Stimulated activated CD4-positive, alpha-beta T cell treated with anti-CD3 and anti-CD28 coated beads, TNF-alpha, amount 100 ng/mL, for 48 hours (primary cell): ENCODE measurements around the gene C19orf53.
"Not testable (repeated sequence)": the region's sequence is repeated elsewhere in the genome, so short reads cannot be mapped to it uniquely, and the experiment has no call there.

ENCODE experiments used
- DNase-seq, 3 donors: peaks; one replicate each; pipeline ENCODE4 v3.0.0-alpha.2; 2020; ENCODE audit warnings: low read depth in 3 of 3

C19orf53 gene

DNA sequence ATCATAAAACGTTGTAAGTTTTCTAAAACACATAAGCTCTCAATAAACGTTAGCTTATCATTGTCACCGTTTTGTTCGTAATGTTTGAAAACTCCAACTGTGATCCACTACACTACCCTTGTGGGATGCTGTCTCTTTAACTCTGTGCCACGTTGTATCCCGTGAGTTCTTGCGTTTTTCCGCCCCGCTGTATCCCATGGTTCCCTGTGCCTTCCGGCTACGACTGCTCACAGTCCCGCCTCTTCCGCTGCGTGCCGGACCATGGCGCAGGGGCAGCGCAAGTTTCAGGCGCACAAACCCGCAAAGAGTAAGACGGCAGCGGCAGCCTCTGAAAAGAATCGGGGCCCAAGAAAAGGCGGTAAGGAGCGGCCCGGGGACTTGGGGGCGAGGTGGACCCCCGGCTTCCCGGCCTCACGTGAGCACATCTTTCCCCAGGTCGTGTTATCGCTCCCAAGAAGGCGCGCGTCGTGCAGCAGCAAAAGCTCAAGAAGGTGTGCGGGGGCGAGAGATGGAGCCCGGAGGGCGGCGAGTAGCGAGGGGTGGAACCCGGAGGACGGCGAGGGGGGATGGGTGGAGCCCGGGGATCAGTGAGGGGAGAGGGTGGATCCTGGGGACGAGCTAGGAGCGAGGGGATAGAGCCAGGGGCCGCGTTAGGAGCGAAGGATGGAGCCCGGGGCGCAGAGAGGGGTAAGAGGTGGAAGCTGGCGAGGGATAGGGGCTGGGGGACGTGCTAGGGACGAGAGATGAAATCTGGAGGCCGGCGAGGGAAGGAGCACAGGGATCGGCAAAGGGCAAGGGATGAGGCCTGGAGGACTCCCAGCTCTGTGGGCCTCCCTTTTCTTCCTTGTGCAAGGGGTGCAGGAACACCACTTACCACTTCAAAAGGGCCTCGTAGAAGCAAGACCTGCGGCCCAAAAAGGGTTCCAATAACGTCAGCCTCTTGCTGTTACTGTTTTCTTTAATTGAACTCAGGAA lies at the start of gene C19orf53:
Gene C19orf53, plus strand, starts transcription at position 240 of the 975 bp plus-strand sequence. Its CDS starts 22 bp downstream, at position 262.
- peak; percentile 77 to 80 (median 79) for DNase-seq

DNA sequence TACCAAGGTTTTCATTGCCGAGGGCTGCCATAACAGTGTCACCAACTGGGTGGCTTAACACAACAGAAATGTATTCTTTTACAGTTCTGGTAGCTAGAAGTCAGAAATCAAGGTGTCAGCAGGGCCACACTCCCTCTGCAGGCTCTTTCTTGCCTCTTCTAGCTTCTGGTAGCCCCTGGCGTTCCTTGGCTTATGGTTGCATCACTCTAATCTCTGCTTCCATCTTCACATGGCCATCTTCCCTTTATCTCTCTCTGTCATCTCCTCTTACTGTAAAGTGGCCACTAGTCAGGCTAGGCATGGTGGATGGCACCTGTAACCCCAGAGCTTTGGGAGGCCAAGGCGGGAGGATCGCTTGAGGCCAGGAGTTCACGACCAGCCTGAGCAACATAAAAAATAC lies 47.9 kb upstream of the C19orf53 start:
- no peak for DNase-seq

DNA sequence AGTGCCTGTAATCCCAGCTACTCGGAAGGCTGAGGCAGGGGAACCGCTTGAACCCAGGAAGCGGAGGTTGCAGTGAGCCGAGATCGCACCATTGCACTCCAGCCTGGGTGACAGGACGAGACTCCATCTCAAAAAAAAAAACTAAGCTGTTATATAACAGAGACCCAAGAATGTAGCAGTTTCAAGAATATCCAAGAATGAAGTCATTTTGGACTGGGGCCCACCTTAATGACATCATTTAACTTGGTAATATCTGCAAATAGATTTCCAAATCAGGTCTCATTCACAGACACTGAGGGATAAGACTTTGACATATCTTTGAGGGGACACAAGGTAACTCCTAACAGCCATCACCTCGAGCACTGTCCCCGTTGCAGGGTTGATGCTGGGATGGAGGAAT lies 46.5 kb upstream of the C19orf53 start:
- DNase-seq: no peak

DNA sequence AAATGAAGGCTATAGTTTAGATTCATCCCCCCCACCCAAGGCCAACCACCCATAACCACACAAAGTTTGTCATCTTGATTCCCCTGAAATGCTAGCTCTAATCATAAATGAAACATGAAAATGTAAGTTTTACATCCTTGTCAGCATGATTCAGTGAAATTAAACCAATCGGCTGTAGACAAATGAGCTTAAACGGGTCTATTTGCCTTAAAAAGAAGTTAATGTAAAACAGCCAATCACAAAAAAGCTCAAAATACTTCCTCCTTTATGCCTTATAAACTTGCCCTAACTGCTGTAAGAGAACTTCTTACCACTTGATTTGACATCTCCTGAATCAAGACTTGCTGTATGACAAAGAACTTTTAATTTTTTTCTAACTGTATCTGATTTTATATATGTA lies 44.4 kb upstream of the C19orf53 start:
- no peak for DNase-seq

DNA sequence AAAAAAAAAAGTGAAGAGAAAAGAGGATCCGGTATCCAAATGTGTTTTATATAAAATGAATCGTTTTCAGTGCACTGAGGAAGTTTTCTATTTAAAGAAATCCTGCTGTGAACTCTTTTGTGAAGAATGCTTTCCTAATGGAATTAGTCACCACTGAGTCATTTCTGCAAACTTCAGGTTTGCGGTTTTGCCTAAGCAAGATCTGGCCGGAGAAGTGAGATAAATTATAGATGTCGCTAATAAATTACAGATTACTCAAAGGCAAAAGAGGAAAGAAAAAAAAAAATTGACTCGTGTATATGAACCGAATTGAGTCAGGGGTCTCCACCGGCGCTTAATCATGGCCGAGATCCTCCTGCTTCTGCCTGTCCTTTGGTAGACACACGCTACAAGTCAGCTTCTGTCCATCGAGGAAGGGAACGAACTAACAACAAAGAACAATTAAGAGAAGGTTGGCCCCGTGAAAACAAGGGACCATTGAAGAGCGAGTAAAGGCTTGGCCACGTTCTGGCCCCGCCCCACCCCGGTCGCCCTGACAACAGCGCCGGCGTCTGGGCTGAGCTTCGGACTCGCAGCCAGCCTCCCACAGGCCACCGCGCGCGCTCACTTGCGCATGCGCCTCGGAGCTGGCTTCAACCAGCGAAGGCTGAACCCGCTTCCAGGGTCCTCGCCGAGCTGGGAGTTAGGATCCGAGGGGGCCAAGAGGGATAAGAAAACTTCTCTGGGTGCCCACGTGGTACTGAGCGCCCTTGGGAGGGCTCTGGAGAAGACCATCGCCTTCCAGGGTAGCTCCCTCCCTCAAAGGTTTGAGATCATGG lies 42.9 kb upstream of the C19orf53 start:
- DNase-seq: peak; percentile 86 to 96 (median 89)

DNA sequence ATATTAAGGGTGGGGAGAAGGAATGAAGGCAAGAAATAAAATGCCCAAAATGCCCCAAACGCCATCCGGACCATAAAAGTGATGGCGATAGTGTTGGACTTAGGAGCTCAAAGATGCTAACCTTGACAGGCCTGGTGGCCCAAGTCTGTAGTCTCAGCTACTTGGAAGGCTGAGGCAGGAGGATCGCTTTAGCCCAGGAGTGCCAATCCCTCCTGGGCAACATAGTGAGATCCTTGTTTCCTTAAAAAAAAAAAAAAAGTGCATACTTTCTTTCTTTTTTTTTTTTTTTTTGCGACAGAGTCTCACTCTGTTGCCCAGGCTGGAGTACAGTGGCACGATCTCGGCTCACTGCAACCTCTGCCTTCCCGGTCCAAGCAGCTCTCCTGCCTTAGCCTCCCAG lies 41.9 kb upstream of the C19orf53 start:
- no peak for DNase-seq

DNA sequence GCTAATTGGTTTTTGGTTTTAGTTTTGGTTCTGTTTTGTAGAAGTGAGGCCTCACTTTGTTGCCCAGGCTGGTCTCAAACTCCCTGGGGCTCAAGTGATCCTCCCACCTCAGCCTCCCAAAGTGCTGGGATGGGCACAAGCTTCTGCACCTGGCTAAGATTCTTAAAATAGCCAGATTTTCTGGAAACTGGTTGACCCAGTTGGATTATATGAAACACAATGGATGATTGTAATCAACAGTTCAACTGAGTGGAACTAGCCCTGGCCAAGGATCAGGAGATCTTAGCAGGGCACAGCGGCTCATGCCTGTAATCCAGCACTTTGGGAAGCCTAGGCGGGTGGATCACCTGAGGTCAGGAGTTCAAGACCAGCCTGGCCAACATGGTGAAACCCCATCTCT lies 39.5 kb upstream of the C19orf53 start:
- no peak for DNase-seq

DNA sequence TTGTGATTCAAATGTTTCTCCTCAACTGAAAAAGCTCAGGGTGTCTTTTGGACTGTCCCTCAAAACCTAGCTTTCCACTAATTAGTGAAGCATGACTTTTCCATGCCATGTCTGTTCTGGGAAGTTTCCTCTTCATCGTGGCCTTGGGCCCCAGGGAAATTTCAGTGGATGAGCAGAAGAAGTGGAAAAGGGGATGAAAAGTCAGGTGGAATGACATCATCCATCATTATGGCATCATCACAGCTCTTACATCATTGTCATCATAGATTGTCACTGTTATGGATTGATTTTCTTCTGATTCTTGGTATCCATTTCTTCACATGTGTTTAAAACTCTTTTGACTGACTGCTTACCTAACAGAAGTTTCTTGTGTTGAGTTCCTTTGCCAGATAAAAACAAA lies 36.2 kb upstream of the C19orf53 start:
- no peak for DNase-seq

DNA sequence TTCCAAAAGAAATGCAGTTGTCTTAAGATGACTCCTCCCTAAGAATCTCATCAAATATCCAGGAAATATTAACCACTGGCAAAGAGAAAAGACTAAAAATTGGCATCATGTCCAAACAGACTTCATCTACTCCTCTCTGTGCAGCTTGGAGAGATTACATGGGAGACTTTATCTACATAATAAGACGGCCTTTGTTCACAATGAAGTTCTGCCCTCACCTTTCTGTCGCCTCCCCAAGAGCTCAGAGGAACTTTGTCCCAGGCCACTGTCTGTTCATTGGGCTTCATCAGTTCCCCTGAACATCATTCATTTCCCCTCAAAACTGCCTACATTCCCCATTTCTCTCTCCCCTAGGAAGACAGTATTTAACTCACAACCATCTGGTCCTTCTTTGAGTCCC lies 32.4 kb upstream of the C19orf53 start:
- DNase-seq: no peak

DNA sequence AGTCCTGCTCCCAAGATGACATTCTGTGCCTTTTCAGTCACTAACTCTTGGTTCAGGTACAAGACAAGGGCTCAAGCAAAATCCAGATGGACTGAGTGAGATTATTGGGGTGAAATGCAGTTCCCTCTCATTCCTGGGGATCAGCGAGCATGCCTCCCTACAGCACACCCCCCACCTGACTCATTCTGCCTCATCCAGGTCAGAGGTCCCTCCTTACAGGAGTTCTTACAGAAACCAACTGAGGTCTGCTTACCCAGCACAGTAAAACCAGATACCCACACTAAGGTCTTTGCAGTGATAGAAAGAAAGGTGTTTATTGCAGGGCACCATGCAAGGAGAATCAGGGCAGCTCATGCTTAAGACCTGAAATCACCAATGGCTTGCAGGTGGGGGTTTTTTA lies 31.5 kb upstream of the C19orf53 start:
- no peak for DNase-seq

DNA sequence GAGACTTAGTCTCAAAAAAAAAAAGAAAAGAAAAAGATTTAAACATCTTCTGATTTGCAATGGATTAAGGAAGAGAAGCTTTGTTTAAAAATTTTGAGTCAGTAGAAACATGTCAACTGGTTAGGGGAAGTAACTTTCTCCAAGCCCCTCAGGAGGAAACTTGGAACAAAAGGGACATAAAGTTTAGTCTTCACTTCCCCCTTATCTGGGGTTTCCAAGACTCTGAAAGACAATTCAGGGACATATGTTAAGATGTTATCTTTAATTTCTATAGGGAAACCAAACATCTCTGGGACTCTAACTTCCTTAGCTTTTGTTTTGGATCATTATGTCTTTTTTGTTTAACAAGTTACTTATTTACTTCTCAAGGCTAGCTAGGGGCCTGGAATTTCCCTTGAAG lies 30.1 kb upstream of the C19orf53 start:
- DNase-seq: no peak

DNA sequence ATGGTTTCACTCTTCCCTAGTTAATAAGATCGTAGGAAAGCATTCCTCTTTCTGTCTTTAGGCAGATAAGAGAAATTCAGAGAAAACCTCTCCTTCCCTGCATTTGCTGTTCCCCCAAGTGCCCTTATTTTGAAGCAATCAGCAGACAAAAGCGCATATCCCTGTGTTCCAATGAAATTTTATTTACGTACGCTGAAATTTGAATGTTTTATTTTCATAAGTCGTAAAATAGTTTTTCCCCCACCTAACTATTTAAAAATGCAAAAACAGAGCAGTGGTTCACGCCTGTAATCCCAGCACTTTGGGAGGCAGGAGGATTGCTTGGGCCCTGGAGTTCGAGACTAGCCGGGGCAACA lies 27.2 kb upstream of the C19orf53 start:
- DNase-seq: no peak

DNA sequence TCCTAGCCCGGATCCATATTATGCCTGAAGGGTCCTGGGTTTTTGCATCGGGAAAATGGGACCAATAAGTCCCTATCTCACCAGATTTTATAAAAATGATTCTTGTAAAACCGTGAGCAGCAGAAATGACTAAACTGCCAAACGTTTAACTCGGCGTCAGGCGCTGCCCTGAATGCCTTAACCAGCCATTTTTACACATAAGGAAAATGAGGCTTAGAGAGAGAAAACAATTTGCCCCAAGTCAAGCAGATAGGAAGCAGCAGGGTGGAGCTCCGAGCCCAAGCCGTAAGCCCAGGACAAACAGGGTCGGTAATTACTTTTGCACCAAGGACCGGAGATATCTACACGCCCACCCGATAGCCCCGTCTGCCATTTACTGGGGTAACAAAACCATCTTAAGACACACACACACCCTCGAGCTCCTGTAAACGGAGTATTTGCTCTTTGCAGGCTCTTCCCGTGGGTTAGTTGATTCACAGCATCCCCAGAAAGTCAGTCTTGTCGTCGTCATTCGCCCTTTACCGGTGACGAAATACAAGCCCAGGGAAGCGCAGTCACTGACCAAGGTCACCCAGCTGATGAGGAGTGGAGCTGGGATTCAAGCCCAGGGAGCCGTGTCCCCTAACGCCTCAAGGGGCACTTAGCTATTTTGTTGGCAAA lies 26.0 kb upstream of the C19orf53 start:
- no peak for DNase-seq

DNA sequence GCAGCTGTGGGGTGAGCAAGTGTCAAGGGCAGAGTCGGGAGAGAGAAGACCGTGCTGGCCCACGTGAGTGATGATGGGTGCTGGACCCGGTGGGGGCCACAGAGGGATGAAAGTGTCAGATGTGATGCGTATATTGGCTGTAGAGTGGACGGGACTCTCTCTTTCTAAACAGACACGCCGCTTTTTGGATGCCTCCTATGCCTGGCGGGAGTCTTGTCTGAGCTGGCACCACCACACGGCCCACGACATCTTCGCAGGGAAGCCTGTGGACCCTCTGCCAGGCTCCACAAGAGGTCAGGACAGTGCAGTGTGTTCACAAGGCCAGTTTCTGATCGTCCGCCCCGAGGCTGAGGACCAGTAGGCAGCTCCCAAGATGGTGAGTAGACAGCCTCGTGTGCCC lies 22.8 kb upstream of the C19orf53 start:
- DNase-seq: no peak

DNA sequence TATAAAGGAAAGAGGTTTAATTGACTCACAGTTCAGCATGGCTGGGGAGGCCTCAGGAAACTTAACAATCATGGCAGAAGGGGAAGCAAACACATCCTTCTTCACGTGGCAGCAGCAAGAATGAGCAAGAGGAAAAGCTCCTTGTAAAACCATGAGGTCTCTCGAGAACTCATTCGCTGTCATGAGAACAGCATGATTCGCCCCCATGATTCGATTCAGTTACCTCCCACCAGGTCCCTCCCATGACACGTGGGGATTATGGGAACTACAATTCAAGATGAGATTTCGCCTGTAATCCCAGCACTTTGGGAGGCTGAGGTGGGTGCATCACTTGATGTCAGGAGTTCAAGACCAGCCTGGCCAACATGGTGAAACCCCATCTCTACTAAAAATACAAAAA lies 20.6 kb upstream of the C19orf53 start:
- not testable (repeated sequence) for DNase-seq

DNA sequence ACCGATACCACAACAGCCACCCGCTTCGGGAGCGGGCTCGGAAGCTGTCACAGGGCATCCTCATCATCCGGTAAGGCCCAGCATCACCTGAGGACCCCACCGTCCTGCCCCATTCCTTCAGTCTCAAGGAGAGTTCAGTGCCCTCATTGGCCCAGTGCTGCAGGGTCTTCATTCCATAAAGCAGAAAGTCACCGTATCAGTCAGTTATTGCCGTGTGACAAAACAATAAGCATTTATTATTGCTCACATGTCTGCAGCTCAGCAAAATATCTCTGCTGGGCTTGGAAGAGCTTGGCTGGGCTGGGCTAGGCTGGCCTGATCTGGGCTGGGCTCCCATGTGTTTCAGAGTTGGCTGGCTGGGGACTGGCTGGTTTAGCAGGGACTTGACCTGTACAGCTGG lies 18.0 kb upstream of the C19orf53 start:
- DNase-seq: no peak

DNA sequence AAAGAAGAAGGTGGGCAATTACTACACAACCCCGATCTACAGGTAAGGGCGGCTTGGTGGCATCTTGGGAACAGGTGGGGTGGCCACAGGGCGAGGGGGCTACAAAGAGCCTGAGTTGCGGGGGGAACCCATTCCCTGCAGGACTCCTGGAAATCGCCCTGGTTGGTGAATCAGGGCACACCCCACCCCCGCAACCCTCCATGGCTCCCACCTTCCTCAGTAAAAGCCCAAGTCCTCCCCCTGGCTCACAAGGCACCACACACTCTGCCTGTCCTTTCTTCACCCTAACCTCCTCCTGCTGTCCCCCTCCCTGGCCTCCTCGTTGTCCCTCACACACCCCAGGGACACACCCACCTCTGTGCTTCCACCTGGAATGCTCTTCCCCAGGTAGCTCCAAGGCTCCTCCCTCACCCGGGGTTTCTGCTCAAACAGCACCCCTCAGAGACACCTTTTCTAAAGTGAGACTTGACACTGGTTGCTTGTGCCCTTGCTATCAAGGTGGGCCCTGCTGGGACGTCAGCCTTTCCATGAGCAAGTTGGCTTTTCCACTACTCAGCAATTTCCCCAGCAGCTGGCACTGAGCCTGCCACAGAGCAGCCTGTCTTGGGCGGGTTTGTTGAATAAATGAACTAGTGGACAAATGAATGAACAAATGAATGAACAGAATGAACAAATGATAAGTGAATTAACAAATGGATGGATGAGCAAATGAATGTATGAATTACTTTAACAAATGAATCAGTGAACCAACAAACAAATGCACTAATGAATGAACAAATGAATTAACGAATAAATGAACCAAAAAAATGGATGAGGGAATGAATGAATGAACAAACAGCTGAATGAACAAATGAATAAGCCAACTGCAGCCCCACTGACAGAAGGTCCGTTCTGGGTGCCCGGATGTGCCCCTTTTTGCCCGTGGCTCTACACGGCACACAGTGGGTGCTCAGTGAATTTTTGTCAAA lies 16.2 kb upstream of the C19orf53 start:
- DNase-seq: no peak

DNA sequence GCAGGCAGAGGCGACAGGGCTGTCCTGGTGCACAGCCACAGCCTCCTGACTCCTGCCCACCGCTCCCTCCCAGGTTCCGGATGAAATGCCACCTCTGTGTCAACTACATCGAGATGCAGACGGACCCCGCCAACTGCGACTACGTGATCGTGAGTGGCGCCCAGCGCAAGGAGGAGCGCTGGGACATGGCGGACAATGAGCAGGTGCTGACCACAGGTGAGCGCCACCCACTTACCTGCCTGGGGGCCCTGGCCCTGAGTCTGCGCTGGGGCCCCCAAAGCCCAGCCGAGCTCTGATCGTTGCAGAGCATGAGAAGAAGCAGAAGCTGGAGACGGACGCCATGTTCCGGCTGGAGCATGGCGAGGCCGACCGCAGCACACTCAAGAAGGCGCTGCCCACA lies 15.5 kb upstream of the C19orf53 start:
- DNase-seq: no peak

DNA sequence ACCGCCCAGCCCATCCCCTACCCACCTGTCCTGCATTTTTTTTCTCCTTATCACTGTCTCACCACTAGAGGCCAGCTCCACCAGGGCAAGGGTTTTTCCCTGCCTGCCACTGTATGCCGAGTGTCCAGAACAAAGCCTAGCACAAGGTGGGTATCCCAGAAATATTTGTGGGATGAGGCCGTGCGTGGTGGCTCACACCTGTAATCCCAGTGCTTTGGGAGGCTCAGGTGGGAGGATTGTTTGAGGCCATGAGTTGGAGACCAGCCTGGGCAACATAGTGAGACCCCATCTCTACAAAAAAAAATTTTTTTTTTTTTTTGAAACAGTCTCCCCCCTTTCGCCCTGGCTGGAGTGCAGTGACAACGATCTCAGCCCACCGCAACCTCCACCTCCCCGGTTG lies 12.8 kb upstream of the C19orf53 start:
- DNase-seq: no peak

DNA sequence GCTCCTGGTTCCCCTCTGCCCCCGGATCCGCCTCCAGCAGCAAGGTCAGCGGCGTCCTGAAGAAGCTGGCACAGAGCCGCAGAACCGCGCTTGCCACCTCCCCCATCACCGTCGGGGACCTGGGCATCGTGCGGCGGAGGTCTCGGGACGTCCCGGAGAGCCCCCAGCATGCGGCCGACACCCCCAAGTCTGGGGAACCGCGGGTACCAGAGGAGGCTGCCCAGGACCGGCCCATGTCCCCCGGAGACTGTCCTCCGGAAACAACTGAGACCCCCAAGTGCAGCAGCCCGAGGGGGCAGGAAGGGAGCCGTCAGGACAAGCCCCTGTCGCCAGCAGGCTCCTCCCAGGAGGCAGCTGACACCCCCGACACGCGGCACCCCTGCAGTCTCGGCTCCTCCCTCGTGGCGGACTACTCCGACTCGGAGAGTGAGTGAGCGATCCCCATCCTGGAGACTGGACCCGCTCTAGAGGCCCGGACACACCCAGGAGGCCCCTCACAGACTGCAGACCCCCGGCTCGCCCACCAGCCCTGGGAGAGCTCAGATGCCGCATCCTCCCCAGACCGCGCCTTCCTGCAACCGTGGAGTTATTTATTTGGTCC lies 11.5 kb upstream of the C19orf53 start:
- no peak for DNase-seq

DNA sequence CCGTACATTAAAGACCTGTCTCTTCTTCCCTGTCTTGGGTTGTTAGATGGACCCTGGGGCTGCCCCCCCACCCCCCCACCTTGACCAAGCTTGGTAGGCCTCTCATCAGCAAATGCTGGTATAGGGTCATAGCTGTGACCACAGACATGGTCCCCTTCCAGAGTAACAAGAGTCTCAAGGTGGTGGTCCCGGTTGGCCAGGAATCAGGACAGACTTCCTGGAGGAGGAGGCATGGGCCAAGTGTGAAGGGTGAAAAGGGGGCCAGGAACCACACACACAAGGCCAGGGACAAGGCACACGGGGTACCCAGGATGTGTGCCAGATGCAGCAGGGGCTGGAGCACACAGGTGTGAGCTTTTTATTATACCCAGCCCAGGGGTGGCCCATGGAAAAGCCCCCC lies 11.0 kb upstream of the C19orf53 start:
- no peak for DNase-seq
